ENCODE results near the gene SYTL4. TPM values are rescaled to one million over a fixed set of nuclear protein-coding genes. Genes with fewer than 3 reads are reported as not detected.

SYTL4 gene
- total and polyA plus RNA-seq, 2 experiments from 2014 or later, result 0.28 TPM; not detected in 1

GRCh38 chrX:100643956-100644860 is 87.7 kb downstream of the SYTL4 start, which contains the start of gene SRPX2:
Gene SRPX2, plus strand, starts transcription at chrX:100644199. Its CDS starts 2,124 bp downstream, at chrX:100646323.
- TF ChIP-seq CREB1 (CRISPR knock-in tag; IDR thresholded peaks at IDR 0.05; ENCODE audit: low read depth) (no peak), ZNF462 (CRISPR knock-in tag; IDR thresholded peaks at IDR 0.05) (no peak), ZNF114 (CRISPR knock-in tag; IDR thresholded peaks at IDR 0.05) (no peak), ETS1 (IDR thresholded peaks at IDR 0.05) (no peak), JUNB (IDR thresholded peaks at IDR 0.05; ENCODE audit: unreplicated experiment) (no peak), POLR2AphosphoS5 (IDR thresholded peaks at IDR 0.05; ENCODE audit: low read depth) (no peak), STAT1 (IDR thresholded peaks at IDR 0.05; ENCODE audit: unreplicated experiment) (no peak), NANOG (IDR thresholded peaks at IDR 0.05; ENCODE audit: borderline replicate concordance) (no peak), EZH2phosphoT487 (IDR thresholded peaks at IDR 0.05; ENCODE audit: unreplicated experiment) (no peak), CTCF (conservative IDR thresholded peaks at IDR 0.05; ENCODE audit: low read depth in 2 of 2) (no peak), EZH2 (IDR thresholded peaks at IDR 0.05; ENCODE audit: low read depth, unreplicated experiment) (no peak)
- ATAC-seq, result no peak
- Mint-ChIP-seq H3K9me3 (no peaks in the 10 kb centered on the region), H3K27ac (no peak within 1 kb of the TSS), H3K36me3 (ENCODE audit: low read depth) (no peaks in the 10 kb centered on the region), H3K4me3 (no peak within 1 kb of the TSS), H3K4me1 (peaks cover 18% of the 10 kb centered on the region), H3K27me3 (ENCODE audit: insufficient read depth, low read depth, poor library complexity) (peaks cover 2% of the 10 kb centered on the region)
- no peaks in the 10 kb centered on the region for H3K27me3 ChIP-seq (ENCODE audit: insufficient read depth)
- H3K9me2 ChIP-seq (ENCODE audit: insufficient read depth), result no peaks in the 10 kb centered on the region
- H3K4me1 ChIP-seq (ENCODE audit: insufficient read depth), result peaks cover under 1% of the 10 kb centered on the region; the same call in 1 of the 2 replicates
- no peaks in the 10 kb centered on the region for H3K79me2 ChIP-seq (replicated peaks; ENCODE audit: insufficient read depth)
- no peak within 1 kb of the TSS for H3K27ac ChIP-seq (ENCODE audit: low read depth)
- no peaks in the 10 kb centered on the region for H3F3A ChIP-seq (replicated peaks; ENCODE audit: low read depth)
- H4K20me1 ChIP-seq (replicated peaks; ENCODE audit: insufficient read depth), result no peaks in the 10 kb centered on the region
- no peak within 1 kb of the TSS for H2AFZ ChIP-seq
- no peak for DNase-seq (ENCODE audit: low spot score)
- no peaks in the 10 kb centered on the region for H3K36me3 ChIP-seq (ENCODE audit: insufficient read depth)
- no peak within 1 kb of the TSS for H3K4me2 ChIP-seq
- H3K4me3 ChIP-seq, result no peak within 1 kb of the TSS
